ENCODE results near the gene CD151. TPM values are rescaled to one million over a fixed set of nuclear protein-coding genes. Genes with fewer than 3 reads are reported as not detected.
A peak's percentile ranks its signal among the peaks of the same experiment; 100 is the strongest.

Gene CD151
- total RNA-seq, 1 donor from 2014 or later: 108 TPM

DNA sequence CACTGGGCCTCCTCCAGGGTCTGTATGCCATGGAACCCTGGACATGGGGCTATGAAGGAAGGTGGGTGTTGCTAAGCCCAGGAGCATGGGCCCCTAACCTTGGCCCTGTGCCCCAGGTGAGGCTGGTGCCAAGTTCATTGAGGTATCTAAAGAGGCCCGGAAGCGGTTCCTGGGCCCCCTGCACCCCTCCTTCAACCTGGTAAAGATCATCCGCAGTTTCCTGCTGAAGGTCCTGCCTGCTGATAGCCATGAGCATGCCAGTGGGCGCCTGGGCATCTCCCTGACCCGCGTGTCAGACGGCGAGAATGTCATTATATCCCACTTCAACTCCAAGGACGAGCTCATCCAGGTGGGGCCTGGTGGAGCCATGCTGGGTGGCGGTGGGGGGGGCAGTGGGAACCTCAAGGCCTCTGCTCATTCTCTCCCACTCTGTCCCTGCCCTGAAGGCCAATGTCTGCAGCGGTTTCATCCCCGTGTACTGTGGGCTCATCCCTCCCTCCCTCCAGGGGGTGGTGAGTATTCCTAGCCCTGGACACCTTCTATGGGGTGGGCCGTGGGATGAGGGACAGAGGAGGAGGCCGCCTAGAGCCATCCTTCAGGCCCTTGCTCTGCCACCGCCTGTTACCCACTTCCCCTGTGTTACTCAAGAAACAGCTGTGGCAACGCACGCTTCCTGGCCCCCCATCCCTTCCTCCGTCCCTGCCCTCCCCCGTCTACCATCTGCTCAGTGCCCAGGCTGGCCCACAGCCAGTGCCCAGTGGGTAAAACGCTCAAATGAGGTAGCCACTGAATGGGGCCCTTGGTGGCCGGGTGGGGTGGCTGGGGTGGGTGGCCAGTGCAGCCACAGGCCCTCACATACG is 11.0 kb upstream of the CD151 start:
- H3K36me3 Mint-ChIP-seq (ENCODE audit: low read depth): no peaks in the 10 kb centered on the region
- no peak for DNase-seq (ENCODE audit: low read depth, low spot score)
- H3K27ac Mint-ChIP-seq (ENCODE audit: unreplicated experiment): no peak overlapping the region
- H3K4me1 Mint-ChIP-seq: no peaks in the 10 kb centered on the region
- peaks cover 9% of the 10 kb centered on the region for H3K27me3 Mint-ChIP-seq (ENCODE audit: low read depth)
- no peaks in the 10 kb centered on the region for H3K9me3 Mint-ChIP-seq
- TF ChIP-seq, protein P1, sequence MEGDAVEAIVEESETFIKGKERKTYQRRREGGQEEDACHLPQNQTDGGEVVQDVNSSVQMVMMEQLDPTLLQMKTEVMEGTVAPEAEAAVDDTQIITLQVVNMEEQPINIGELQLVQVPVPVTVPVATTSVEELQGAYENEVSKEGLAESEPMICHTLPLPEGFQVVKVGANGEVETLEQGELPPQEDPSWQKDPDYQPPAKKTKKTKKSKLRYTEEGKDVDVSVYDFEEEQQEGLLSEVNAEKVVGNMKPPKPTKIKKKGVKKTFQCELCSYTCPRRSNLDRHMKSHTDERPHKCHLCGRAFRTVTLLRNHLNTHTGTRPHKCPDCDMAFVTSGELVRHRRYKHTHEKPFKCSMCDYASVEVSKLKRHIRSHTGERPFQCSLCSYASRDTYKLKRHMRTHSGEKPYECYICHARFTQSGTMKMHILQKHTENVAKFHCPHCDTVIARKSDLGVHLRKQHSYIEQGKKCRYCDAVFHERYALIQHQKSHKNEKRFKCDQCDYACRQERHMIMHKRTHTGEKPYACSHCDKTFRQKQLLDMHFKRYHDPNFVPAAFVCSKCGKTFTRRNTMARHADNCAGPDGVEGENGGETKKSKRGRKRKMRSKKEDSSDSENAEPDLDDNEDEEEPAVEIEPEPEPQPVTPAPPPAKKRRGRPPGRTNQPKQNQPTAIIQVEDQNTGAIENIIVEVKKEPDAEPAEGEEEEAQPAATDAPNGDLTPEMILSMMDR (conservative IDR thresholded peaks at IDR 0.05): no peak
- H3K4me3 Mint-ChIP-seq: peak overlapping the region; percentile 51

- no peak overlapping the region for H3K27ac Mint-ChIP-seq (ENCODE audit: unreplicated experiment)
- H3K36me3 Mint-ChIP-seq (ENCODE audit: low read depth): no peaks in the 10 kb centered on the region
- H3K4me3 Mint-ChIP-seq: no peak overlapping the region
- TF ChIP-seq, protein P1 (conservative IDR thresholded peaks at IDR 0.05): no peak
- no peak for DNase-seq (ENCODE audit: low read depth, low spot score)
- H3K27me3 Mint-ChIP-seq (ENCODE audit: low read depth): peaks cover 23% of the 10 kb centered on the region
- H3K4me1 Mint-ChIP-seq: peaks cover 12% of the 10 kb centered on the region
- H3K9me3 Mint-ChIP-seq: no peaks in the 10 kb centered on the region
These were observed 9.1 kb upstream of the CD151 start for GRCh38 chr11:823441-824291.

DNA sequence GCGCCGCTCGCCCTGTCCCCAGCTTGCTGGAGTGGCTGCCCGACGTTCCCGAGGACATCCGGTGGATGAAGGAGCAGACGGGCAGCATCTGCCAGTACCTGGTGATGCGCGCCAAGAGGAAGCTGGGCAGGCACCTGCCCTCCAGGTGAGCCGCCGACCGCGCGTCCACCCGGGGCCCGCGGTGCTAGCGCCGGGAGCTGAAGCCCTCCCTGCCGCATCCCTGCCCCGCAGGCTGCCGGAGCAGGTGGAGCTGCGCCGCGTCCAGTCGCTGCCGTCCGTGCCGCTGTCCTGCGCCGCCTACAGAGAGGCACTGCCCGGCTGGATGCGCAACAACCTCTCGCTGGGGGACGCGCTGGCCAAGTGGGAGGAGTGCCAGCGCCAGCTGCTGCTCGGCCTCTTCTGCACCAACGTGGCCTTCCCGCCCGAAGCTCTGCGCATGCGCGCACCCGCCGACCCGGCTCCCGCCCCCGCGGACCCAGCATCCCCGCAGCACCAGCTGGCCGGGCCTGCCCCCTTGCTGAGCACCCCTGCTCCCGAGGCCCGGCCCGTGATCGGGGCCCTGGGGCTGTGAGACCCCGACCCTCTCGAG is 8.4 kb upstream of the CD151 start:
- H3K4me3 Mint-ChIP-seq: no peak overlapping the region
- H3K9me3 Mint-ChIP-seq: no peaks in the 10 kb centered on the region
- H3K27me3 Mint-ChIP-seq (ENCODE audit: low read depth): peaks cover 30% of the 10 kb centered on the region
- no peaks in the 10 kb centered on the region for H3K36me3 Mint-ChIP-seq (ENCODE audit: low read depth)
- no peak for DNase-seq (ENCODE audit: low read depth, low spot score)
- TF ChIP-seq, protein P1 (conservative IDR thresholded peaks at IDR 0.05): no peak
- no peak overlapping the region for H3K27ac Mint-ChIP-seq (ENCODE audit: unreplicated experiment)
- peaks cover 18% of the 10 kb centered on the region for H3K4me1 Mint-ChIP-seq

- H3K27ac Mint-ChIP-seq (ENCODE audit: unreplicated experiment): no peak overlapping the region
- H3K4me3 Mint-ChIP-seq: no peak overlapping the region
- peaks cover 36% of the 10 kb centered on the region for H3K27me3 Mint-ChIP-seq (ENCODE audit: low read depth)
These were observed 7.8 kb upstream of the CD151 start for GRCh38 chr11:824942-825341.

More at GRCh38 chr11:824942-825341, 7.8 kb upstream of the CD151 start:
- no peak for DNase-seq (ENCODE audit: low read depth, low spot score)
- TF ChIP-seq, protein P1 (conservative IDR thresholded peaks at IDR 0.05): no peak
- no peaks in the 10 kb centered on the region for H3K9me3 Mint-ChIP-seq
- H3K4me1 Mint-ChIP-seq: peaks cover 21% of the 10 kb centered on the region
- H3K36me3 Mint-ChIP-seq (ENCODE audit: low read depth): no peaks in the 10 kb centered on the region

Measured in neural crest cell (in vitro differentiated cells).